GM12891 (cell line): ENCODE measurements around the gene ANKMY1.

ENCODE experiments used
- POLR2A ChIP-seq: IDR thresholded peaks from 2 replicates; pipeline ENCODE4 v1.6.1; 2011; ENCODE audit warnings: low read depth, low read length, control low read depth
- POLR2AphosphoS5 ChIP-seq: IDR thresholded peaks from 2 replicates; pipeline ENCODE4 v1.6.1; 2011; ENCODE audit warnings: low read depth, low read length, control low read depth
- SPI1 ChIP-seq: IDR thresholded peaks from 2 replicates; pipeline ENCODE4 v1.6.1; 2011; ENCODE audit warnings: low read depth, low read length, control low read depth
- TAF1 ChIP-seq: IDR thresholded peaks from 2 replicates; pipeline ENCODE4 v1.6.1; 2011; ENCODE audit warnings: low read depth, low read length, control low read depth

DNA sequence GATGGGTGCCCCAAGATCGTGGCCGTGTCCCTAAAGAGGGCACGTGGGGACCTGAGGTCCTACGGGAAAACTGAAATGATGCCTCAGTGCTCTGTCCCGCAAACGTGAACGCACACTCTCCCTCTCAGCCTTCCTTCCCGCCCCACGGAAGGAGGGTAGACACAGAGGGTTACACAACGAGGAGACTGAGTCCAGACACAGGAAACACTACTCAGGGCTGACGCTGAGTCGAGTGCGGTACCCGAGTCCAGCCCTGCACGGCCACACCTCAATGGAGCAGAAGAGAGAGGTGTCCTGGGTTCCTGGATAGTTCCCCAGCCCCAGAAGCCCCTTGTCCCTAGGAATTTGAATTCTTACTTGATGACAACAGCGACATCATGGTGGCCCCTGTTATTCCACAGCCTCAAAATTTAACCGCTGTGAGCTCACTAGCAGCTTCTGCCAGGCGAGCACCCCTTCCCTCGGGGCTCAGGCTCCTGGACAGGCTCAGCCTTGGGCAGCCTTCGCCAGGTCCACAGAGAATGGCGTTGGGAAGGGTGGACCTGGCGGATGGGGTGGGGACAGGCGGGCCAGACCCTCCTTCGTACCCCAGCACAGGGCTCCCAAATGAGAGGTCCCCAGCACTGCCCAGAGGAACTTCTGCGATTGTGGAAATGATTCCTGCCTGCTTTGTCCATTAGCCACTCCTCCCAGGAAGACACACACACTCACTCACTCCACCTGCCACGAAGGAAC lies 9.5 kb upstream of the ANKMY1 start:
- TF ChIP-seq POLR2A (no peak), POLR2AphosphoS5 (no peak), TAF1 (no peak), SPI1 (no peak)
